ENCODE measurements around the gene MAML2.

The MAML2 gene

GRCh38 chr11:96109331-96110030 is 233.5 kb downstream of the MAML2 start:
- no peak for DNase-seq (ENCODE audit: low spot score)
- Histone ChIP-seq H3K27ac (ENCODE audit: poor library complexity, severe bottlenecking) (no peak overlapping the region), H3K9me3 (ENCODE audit: severe bottlenecking) (no peaks in the 10 kb centered on the region)

GRCh38 chr11:96107143-96107824 is 235.7 kb downstream of the MAML2 start:
- DNase-seq (ENCODE audit: low spot score) (no peak), ATAC-seq (ENCODE audit: low read depth) (no peak)
- H3K36me3 ChIP-seq (ENCODE audit: low read depth) = no peaks in the 10 kb centered on the region
- H3K9me3 ChIP-seq (ENCODE audit: severe bottlenecking) = no peaks in the 10 kb centered on the region
- H3K27me3 ChIP-seq (ENCODE audit: insufficient read depth, poor library complexity, severe bottlenecking) = no peaks in the 10 kb centered on the region
- no peak for TF ChIP-seq CTCF (IDR thresholded peaks at IDR 0.05; ENCODE audit: poor library complexity, severe bottlenecking)
- no peak overlapping the region for H3K27ac ChIP-seq (ENCODE audit: poor library complexity, severe bottlenecking)
- H3K4me3 ChIP-seq (ENCODE audit: severe bottlenecking) = no peak overlapping the region
- peaks cover 12% of the 10 kb centered on the region for H3K4me1 ChIP-seq (ENCODE audit: insufficient read depth, poor library complexity, severe bottlenecking)

More at GRCh38 chr11:96109331-96110030, 233.5 kb downstream of the MAML2 start:
- ATAC-seq (ENCODE audit: low read depth) = peak; percentile 36; the same call in 1 of the 3 replicates
- Histone ChIP-seq H3K27me3 (ENCODE audit: insufficient read depth, poor library complexity, severe bottlenecking) (no peaks in the 10 kb centered on the region), H3K4me3 (ENCODE audit: severe bottlenecking) (no peak overlapping the region), H3K4me1 (ENCODE audit: insufficient read depth, poor library complexity, severe bottlenecking) (peaks cover 18% of the 10 kb centered on the region), H3K36me3 (ENCODE audit: low read depth) (no peaks in the 10 kb centered on the region)
- TF ChIP-seq CTCF (IDR thresholded peaks at IDR 0.05; ENCODE audit: poor library complexity, severe bottlenecking) = no peak

GRCh38 chr11:96106645-96107044 is 236.3 kb downstream of the MAML2 start:
- H3K4me3 ChIP-seq (ENCODE audit: severe bottlenecking) = no peak overlapping the region
- no peak overlapping the region for H3K27ac ChIP-seq (ENCODE audit: poor library complexity, severe bottlenecking)
- ATAC-seq (ENCODE audit: low read depth) (no peak), DNase-seq (ENCODE audit: low spot score) (no peak)
- H3K27me3 ChIP-seq (ENCODE audit: insufficient read depth, poor library complexity, severe bottlenecking) = no peaks in the 10 kb centered on the region
- H3K4me1 ChIP-seq (ENCODE audit: insufficient read depth, poor library complexity, severe bottlenecking) = peaks cover 14% of the 10 kb centered on the region
- TF ChIP-seq CTCF (IDR thresholded peaks at IDR 0.05; ENCODE audit: poor library complexity, severe bottlenecking) = no peak
- H3K9me3 ChIP-seq (ENCODE audit: severe bottlenecking) = no peaks in the 10 kb centered on the region
- H3K36me3 ChIP-seq (ENCODE audit: low read depth) = no peaks in the 10 kb centered on the region

- no peak for TF ChIP-seq CTCF (IDR thresholded peaks at IDR 0.05; ENCODE audit: poor library complexity, severe bottlenecking)
- Histone ChIP-seq H3K4me1 (ENCODE audit: insufficient read depth, poor library complexity, severe bottlenecking) (peaks cover 14% of the 10 kb centered on the region), H3K4me3 (ENCODE audit: severe bottlenecking) (no peak overlapping the region), H3K27me3 (ENCODE audit: insufficient read depth, poor library complexity, severe bottlenecking) (no peaks in the 10 kb centered on the region), H3K27ac (ENCODE audit: poor library complexity, severe bottlenecking) (no peak overlapping the region), H3K9me3 (ENCODE audit: severe bottlenecking) (no peaks in the 10 kb centered on the region), H3K36me3 (ENCODE audit: low read depth) (no peaks in the 10 kb centered on the region)
- DNase-seq (ENCODE audit: low spot score) (no peak), ATAC-seq (ENCODE audit: low read depth) (no peak)
Observed at GRCh38 chr11:96105944-96106343, 237.1 kb downstream of the MAML2 start.

All from RWPE2 (cell line).